Gastroesophageal sphincter (tissue), 3 donors: ENCODE results near the gene AFMID.

Source experiments
- CTCF ChIP-seq, 4 experiments: fragments of 200-600 bp in 2 of 4; fragments of 450-650 bp in 2 of 4; sonication (generic) in 1 of 4; IDR thresholded peaks; one replicate each; pipeline ENCODE4 v1.5.1; 2017 to 2019; ENCODE audit warnings: antibody characterized with exemption in 4 of 4, mild to moderate bottlenecking in 2 of 4, moderate library complexity in 2 of 4
- EP300 ChIP-seq: sonication (generic); formaldehyde crosslinking; IDR thresholded peaks from one replicate; pipeline ENCODE4 v1.6.1; 2017; ENCODE audit warnings: antibody characterized with exemption, mild to moderate bottlenecking
- POLR2A ChIP-seq, 2 donors: fragments of 450-650 bp; IDR thresholded peaks; one replicate each; pipeline ENCODE4 v1.6.1; 2017; ENCODE audit warnings: antibody characterized with exemption in 2 of 2, mild to moderate bottlenecking in 2 of 2, moderate library complexity in 1 of 2
- POLR2AphosphoS5 ChIP-seq: sonication (generic); formaldehyde crosslinking; IDR thresholded peaks from one replicate; pipeline ENCODE4 v1.6.1; 2017; ENCODE audit warnings: antibody characterized with exemption

GRCh38 chr17:78147315-78147998 is 39.7 kb upstream of the AFMID start:
- TF ChIP-seq EP300 = no peak
- no peak for TF ChIP-seq POLR2AphosphoS5
- no peak for TF ChIP-seq CTCF (IDR thresholded peaks at IDR 0.05)
- no peak for TF ChIP-seq POLR2A (IDR thresholded peaks at IDR 0.05)
